Activated CD4-positive, alpha-beta T cell treated with anti-CD3 and anti-CD28 coated beads, Interleukin-2, amount 10 ng/mL, durations not matched to agents 7 days and 5 days (primary cell): ENCODE measurements around the gene TBL1X. TPM values are rescaled to one million over a fixed set of nuclear protein-coding genes. Genes with fewer than 3 reads are reported as not detected.

Experiments
- CTCF ChIA-PET: fragments of 350-600 bp; sonication (Branson Sonifier 250); formaldehyde crosslinking; loops from one replicate; lab custom pipeline; 2021; ENCODE audit warnings: antibody characterized with exemption; lab: Charles Lee
- POLR2A ChIA-PET: fragments of 350-600 bp; sonication (Branson Sonifier 250); formaldehyde crosslinking; loops from one replicate; lab custom pipeline; 2021; ENCODE audit warnings: antibody characterized with exemption; lab: Charles Lee
- DNase-seq: peaks from one replicate; pipeline ENCODE4 v3.0.0-alpha.2; 2020
- H3K27ac Mint-ChIP-seq: one replicate; pipeline ENCODE4 v1.8.0; 2021; ENCODE audit warnings: mild to moderate bottlenecking, moderate library complexity, mixed read lengths
- H3K27me3 Mint-ChIP-seq: one replicate; pipeline ENCODE4 v1.8.0; 2021; ENCODE audit warnings: mixed read lengths
- H3K36me3 Mint-ChIP-seq: one replicate; pipeline ENCODE4 v1.8.0; 2021; ENCODE audit warnings: low read depth, mixed read lengths
- H3K4me1 Mint-ChIP-seq: one replicate; pipeline ENCODE4 v1.8.0; 2021; ENCODE audit warnings: mixed read lengths
- H3K4me3 Mint-ChIP-seq: one replicate; pipeline ENCODE4 v1.8.0; 2021; ENCODE audit warnings: mild to moderate bottlenecking, moderate library complexity, mixed read lengths
- H3K9me3 Mint-ChIP-seq: one replicate; pipeline ENCODE4 v1.8.0; 2021; ENCODE audit warnings: mixed read lengths
- total RNA-seq, 2 experiments: library from RNA; stranded (reverse); gene quantifications; one replicate each; pipeline ENCODE4 v1.2.3, GENCODE V29; 2021

Gene TBL1X
- total RNA-seq, 2 experiments from 2014 or later = 21.2 to 23.6 TPM

- Mint-ChIP-seq H3K27ac (no peak overlapping the region), H3K27me3 (no peaks in the 10 kb centered on the region), H3K9me3 (peaks cover 10% of the 10 kb centered on the region), H3K4me3 (no peak overlapping the region), H3K4me1 (peaks cover 15% of the 10 kb centered on the region), H3K36me3 (peaks cover 7% of the 10 kb centered on the region)
- no peak for DNase-seq
- POLR2A ChIA-PET = no interaction called here
- CTCF ChIA-PET = no interaction called here
Observed at GRCh38 chrX:9587642-9588041, 122.8 kb downstream of the TBL1X start.

DNA sequence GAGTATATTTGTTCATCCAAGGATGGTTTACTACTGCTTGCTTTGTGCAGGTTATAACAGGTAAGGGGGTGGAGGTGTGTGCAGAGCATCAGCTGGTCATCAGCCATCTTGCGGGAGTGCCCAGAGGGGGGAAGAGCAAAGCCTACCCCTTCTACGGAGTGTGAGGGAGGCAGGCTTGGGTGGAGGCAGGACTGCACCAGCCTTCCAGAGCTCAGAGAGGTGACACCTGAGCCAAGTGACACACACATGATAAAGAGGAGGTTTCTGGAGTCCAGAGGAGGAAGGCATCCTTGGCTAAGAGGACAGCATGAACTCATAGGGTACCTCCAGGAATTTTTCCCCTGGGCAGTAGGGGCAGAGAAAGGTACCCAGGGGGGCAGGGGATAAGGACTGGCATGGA is 126.6 kb downstream of the TBL1X start:
- no peak for DNase-seq
- Mint-ChIP-seq H3K4me3 (no peak overlapping the region), H3K36me3 (peaks cover 7% of the 10 kb centered on the region), H3K9me3 (peaks cover 10% of the 10 kb centered on the region), H3K27ac (no peak overlapping the region), H3K4me1 (peaks cover 4% of the 10 kb centered on the region), H3K27me3 (no peaks in the 10 kb centered on the region)
- ChIA-PET CTCF (no interaction called here), POLR2A (no interaction called here)

DNA sequence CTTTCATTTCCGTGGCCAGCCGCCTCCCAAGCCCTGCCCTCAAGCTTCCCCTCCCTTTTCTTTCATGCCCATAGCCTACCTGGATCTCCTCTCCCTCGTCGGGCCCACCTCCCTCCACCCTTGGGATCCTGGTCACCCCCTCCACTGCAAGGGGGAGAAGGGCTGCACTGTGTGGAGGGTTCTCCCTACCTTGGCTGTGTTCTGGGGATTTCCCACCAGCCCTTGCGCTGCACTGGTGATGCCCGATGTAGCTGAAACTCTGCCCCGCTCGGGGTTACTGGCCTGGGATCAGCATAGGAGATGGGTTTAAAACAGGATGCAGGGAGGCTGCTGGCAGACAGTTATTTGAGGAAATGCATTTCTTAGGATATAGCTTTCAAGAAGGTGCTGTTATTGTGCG is 128.9 kb downstream of the TBL1X start:
- no peaks in the 10 kb centered on the region for H3K27me3 Mint-ChIP-seq
- H3K27ac Mint-ChIP-seq = no peak overlapping the region
- CTCF ChIA-PET = no interaction called here
- peaks cover 7% of the 10 kb centered on the region for H3K36me3 Mint-ChIP-seq
- no peak for DNase-seq
- no peak overlapping the region for H3K4me3 Mint-ChIP-seq
- H3K9me3 Mint-ChIP-seq = peaks cover 10% of the 10 kb centered on the region
- POLR2A ChIA-PET = no interaction called here
- no peaks in the 10 kb centered on the region for H3K4me1 Mint-ChIP-seq

- no peak overlapping the region for H3K27ac Mint-ChIP-seq
- H3K27me3 Mint-ChIP-seq = no peaks in the 10 kb centered on the region
- DNase-seq = no peak
- CTCF ChIA-PET = no interaction called here
- peaks cover 10% of the 10 kb centered on the region for H3K9me3 Mint-ChIP-seq
- no peak overlapping the region for H3K4me3 Mint-ChIP-seq
- POLR2A ChIA-PET = no interaction called here
- no peaks in the 10 kb centered on the region for H3K4me1 Mint-ChIP-seq
- peaks cover 8% of the 10 kb centered on the region for H3K36me3 Mint-ChIP-seq
Observed at GRCh38 chrX:9595174-9595573, 130.3 kb downstream of the TBL1X start.

DNA sequence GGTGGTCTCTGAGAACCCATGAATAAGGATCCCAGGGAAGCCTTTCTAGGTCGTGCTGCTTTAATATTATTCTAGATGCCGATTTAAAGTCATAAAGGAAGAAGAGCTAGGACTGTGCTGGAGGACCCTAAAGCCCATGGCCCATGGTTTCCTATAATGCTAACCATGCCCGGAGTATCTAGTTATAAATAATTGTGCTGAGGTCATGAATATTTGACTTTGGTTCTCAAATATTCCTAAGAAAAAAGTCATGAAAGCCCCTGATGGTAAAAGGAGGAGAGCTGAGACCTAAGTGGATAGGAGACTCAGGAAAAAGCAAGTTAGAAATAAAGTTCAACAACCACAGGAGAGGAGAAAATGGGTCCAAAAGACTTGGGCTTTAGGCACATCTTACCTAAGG is 132.0 kb downstream of the TBL1X start:
- ChIA-PET POLR2A (no interaction called here), CTCF (no interaction called here)
- no peaks in the 10 kb centered on the region for H3K4me1 Mint-ChIP-seq

GRCh38 chrX:9597361-9598035 is 132.6 kb downstream of the TBL1X start:
- H3K4me1 Mint-ChIP-seq = no peaks in the 10 kb centered on the region
- H3K27me3 Mint-ChIP-seq = no peaks in the 10 kb centered on the region
- CTCF ChIA-PET = no interaction called here
- H3K9me3 Mint-ChIP-seq = peaks cover 1% of the 10 kb centered on the region
- H3K4me3 Mint-ChIP-seq = no peak overlapping the region
- POLR2A ChIA-PET = no interaction called here
- peaks cover 2% of the 10 kb centered on the region for H3K36me3 Mint-ChIP-seq
- H3K27ac Mint-ChIP-seq = no peak overlapping the region
- DNase-seq = no peak

More for the DNA sequence above, 132.0 kb downstream of the TBL1X start:
- H3K27ac Mint-ChIP-seq = no peak overlapping the region
- peaks cover 6% of the 10 kb centered on the region for H3K9me3 Mint-ChIP-seq
- no peak for DNase-seq
- H3K27me3 Mint-ChIP-seq = no peaks in the 10 kb centered on the region
- no peak overlapping the region for H3K4me3 Mint-ChIP-seq
- H3K36me3 Mint-ChIP-seq = peaks cover 8% of the 10 kb centered on the region

DNA sequence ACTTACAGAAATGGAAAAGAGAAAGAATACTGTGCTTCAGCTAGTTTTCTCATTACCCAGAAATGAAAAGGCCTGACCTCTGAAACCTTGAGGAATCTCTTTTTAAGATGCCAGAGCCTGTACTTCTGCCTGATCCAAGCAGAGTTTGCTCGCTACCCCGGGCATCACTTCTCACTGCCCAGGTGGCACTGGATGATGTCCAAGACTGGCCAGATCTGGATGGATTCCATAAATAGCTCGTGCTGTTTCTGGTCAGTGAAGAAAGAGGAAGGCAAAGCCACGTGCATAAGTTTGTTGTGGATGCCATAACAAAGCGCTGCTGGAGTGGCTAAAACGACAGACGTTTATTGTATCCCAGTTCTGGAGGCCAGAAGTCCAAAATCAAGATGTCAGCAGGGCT is 133.5 kb downstream of the TBL1X start:
- Mint-ChIP-seq H3K9me3 (no peaks in the 10 kb centered on the region), H3K4me1 (no peaks in the 10 kb centered on the region), H3K36me3 (peaks cover 2% of the 10 kb centered on the region), H3K4me3 (no peak overlapping the region), H3K27me3 (no peaks in the 10 kb centered on the region), H3K27ac (no peak overlapping the region)
- ChIA-PET POLR2A (no interaction called here), CTCF (interaction anchor here (1.2 kb wide), 1 partner anchor 13 kb away, joined by 5 read pairs; no protein-coding TSS in a partner anchor)
- DNase-seq = no peak

- ChIA-PET POLR2A (no interaction called here), CTCF (no interaction called here)
- no peak for DNase-seq
- Mint-ChIP-seq H3K4me1 (no peaks in the 10 kb centered on the region), H3K4me3 (no peak overlapping the region), H3K27me3 (no peaks in the 10 kb centered on the region), H3K27ac (no peak overlapping the region), H3K36me3 (peaks cover 5% of the 10 kb centered on the region), H3K9me3 (no peaks in the 10 kb centered on the region)
Observed at GRCh38 chrX:9604111-9604907, 139.5 kb downstream of the TBL1X start.

GRCh38 chrX:9604908-9605306 is 140.0 kb downstream of the TBL1X start:
- no peak for DNase-seq
- CTCF ChIA-PET = no interaction called here
- Mint-ChIP-seq H3K36me3 (peaks cover 4% of the 10 kb centered on the region), H3K9me3 (no peaks in the 10 kb centered on the region), H3K4me1 (no peaks in the 10 kb centered on the region), H3K27me3 (no peaks in the 10 kb centered on the region), H3K27ac (no peak overlapping the region), H3K4me3 (no peak overlapping the region)
- POLR2A ChIA-PET = no interaction called here

GRCh38 chrX:9605484-9605883 is 140.6 kb downstream of the TBL1X start:
- ChIA-PET POLR2A (no interaction called here), CTCF (no interaction called here)
- H3K4me1 Mint-ChIP-seq = no peaks in the 10 kb centered on the region
- no peak for DNase-seq
- no peaks in the 10 kb centered on the region for H3K27me3 Mint-ChIP-seq
- H3K4me3 Mint-ChIP-seq = no peak overlapping the region
- H3K9me3 Mint-ChIP-seq = no peaks in the 10 kb centered on the region
- H3K36me3 Mint-ChIP-seq = peaks cover 4% of the 10 kb centered on the region
- no peak overlapping the region for H3K27ac Mint-ChIP-seq

GRCh38 chrX:9606971-9607370 is 142.1 kb downstream of the TBL1X start:
- DNase-seq = no peak
- Mint-ChIP-seq H3K4me1 (no peaks in the 10 kb centered on the region), H3K36me3 (peaks cover 4% of the 10 kb centered on the region), H3K27ac (no peak overlapping the region), H3K4me3 (no peak overlapping the region), H3K9me3 (no peaks in the 10 kb centered on the region), H3K27me3 (no peaks in the 10 kb centered on the region)
- ChIA-PET POLR2A (no interaction called here), CTCF (no interaction called here)

GRCh38 chrX:9609499-9609898 is 144.6 kb downstream of the TBL1X start:
- H3K27me3 Mint-ChIP-seq = no peaks in the 10 kb centered on the region
- H3K4me1 Mint-ChIP-seq = no peaks in the 10 kb centered on the region
- ChIA-PET POLR2A (no interaction called here), CTCF (interaction anchor here (1.3 kb wide), 1 partner anchor 10 kb away, joined by 3 read pairs; no protein-coding TSS in a partner anchor)
- no peaks in the 10 kb centered on the region for H3K36me3 Mint-ChIP-seq
- H3K27ac Mint-ChIP-seq = no peak overlapping the region
- DNase-seq = no peak
- H3K4me3 Mint-ChIP-seq = no peak overlapping the region
- H3K9me3 Mint-ChIP-seq = no peaks in the 10 kb centered on the region

DNA sequence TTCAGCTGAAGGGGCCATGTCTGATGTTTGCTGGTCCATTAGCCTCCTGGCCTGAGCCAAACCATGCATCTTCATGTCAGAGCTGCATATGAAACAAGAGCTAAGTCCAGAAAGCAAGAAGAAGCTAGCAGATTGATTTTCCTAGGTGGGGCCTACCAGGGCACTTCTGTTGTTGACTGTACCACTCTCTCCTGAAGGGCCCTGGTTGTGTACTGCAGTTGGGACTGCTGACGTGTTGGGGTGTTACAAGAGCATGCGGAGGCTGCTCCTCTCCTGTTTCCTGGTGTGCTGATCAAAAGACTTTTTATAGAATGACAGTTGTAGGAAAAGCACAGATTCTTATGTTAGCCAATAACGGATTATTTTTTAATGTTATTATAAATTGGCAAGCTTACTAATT is 145.1 kb downstream of the TBL1X start:
- DNase-seq = no peak

More for the DNA sequence above, 145.1 kb downstream of the TBL1X start:
- no peaks in the 10 kb centered on the region for H3K4me1 Mint-ChIP-seq
- H3K9me3 Mint-ChIP-seq = no peaks in the 10 kb centered on the region
- H3K36me3 Mint-ChIP-seq = no peaks in the 10 kb centered on the region
- no peaks in the 10 kb centered on the region for H3K27me3 Mint-ChIP-seq
- ChIA-PET POLR2A (no interaction called here), CTCF (interaction anchor here (1.3 kb wide), 1 partner anchor 10 kb away, joined by 3 read pairs; no protein-coding TSS in a partner anchor)
- H3K27ac Mint-ChIP-seq = no peak overlapping the region
- H3K4me3 Mint-ChIP-seq = no peak overlapping the region
